ENCODE data around the gene ATP8A1.

Gene ATP8A1

GRCh38 chr4:42678512-42678911, 21.6 kb upstream of the ATP8A1 start:
- in situ Hi-C loops (cut with MboI; ENCODE audit: low pct_unique_long_range_greater_than_20kb, low sequenced_read_pairs, unreplicated experiment): no loop called here
- DNase-seq (ENCODE audit: low spot score): no peak
- TF ChIP-seq CTCF (IDR thresholded peaks at IDR 0.05; ENCODE audit: extremely low read depth, insufficient read depth, missing control alignments): no peak

- TF ChIP-seq CTCF (IDR thresholded peaks at IDR 0.05; ENCODE audit: extremely low read depth, insufficient read depth, missing control alignments): no peak
- in situ Hi-C loops (cut with MboI; ENCODE audit: low pct_unique_long_range_greater_than_20kb, low sequenced_read_pairs, unreplicated experiment): no loop called here
- DNase-seq (ENCODE audit: low spot score): no peak
These were observed 19.4 kb upstream of the ATP8A1 start for GRCh38 chr4:42676066-42676951.

DNA sequence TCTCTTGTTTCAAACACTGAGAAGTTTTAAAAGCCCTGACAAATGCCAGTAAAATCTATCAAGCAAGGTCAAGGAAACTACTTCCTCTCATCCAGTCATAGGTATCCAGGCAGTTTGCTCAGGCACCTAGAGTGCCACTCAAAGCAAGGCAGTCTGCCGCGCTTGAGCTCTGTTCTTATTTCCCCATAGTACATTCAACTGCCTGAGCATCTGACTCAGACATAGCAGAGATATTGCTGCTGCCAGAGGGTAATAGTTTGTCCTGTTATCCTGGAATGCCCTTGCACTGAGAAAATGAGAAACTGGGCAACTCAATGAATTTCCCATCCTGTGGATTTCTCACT, 16.1 kb upstream of the ATP8A1 start:
- in situ Hi-C loops (cut with MboI; ENCODE audit: low pct_unique_long_range_greater_than_20kb, low sequenced_read_pairs, unreplicated experiment): no loop called here
- TF ChIP-seq CTCF (IDR thresholded peaks at IDR 0.05; ENCODE audit: extremely low read depth, insufficient read depth, missing control alignments): no peak
- no peak for DNase-seq (ENCODE audit: low spot score)

GRCh38 chr4:42672359-42673081, 15.6 kb upstream of the ATP8A1 start:
- DNase-seq (ENCODE audit: low spot score): no peak
- in situ Hi-C loops (cut with MboI; ENCODE audit: low pct_unique_long_range_greater_than_20kb, low sequenced_read_pairs, unreplicated experiment): no loop called here
- no peak for TF ChIP-seq CTCF (IDR thresholded peaks at IDR 0.05; ENCODE audit: extremely low read depth, insufficient read depth, missing control alignments)

GRCh38 chr4:42671431-42672194, 14.7 kb upstream of the ATP8A1 start:
- no peak for TF ChIP-seq CTCF (IDR thresholded peaks at IDR 0.05; ENCODE audit: extremely low read depth, insufficient read depth, missing control alignments)
- no peak for DNase-seq (ENCODE audit: low spot score)
- in situ Hi-C loops (cut with MboI; ENCODE audit: low pct_unique_long_range_greater_than_20kb, low sequenced_read_pairs, unreplicated experiment): no loop called here

GRCh38 chr4:42658261-42658660, 1.4 kb upstream of the ATP8A1 start:
- no peak for TF ChIP-seq CTCF (IDR thresholded peaks at IDR 0.05; ENCODE audit: extremely low read depth, insufficient read depth, missing control alignments)
- no peak for DNase-seq (ENCODE audit: low spot score)
- in situ Hi-C loops (cut with MboI; ENCODE audit: low pct_unique_long_range_greater_than_20kb, low sequenced_read_pairs, unreplicated experiment): no loop called here

Data from GM13977 (cell line).